H9 (cell line): ENCODE results near the gene OOSP3. TPM values are rescaled to one million over a fixed set of nuclear protein-coding genes. Genes with fewer than 3 reads are reported as not detected.

Source experiments
- DNase-seq: peaks from one replicate; pipeline ENCODE4 v3.0.0-alpha.2; 2017
- H2AFZ ChIP-seq: one replicate; pipeline ENCODE4 v1.6.1; 2013; ENCODE audit warnings: mild to moderate bottlenecking, low read length, control low read depth, moderate library complexity
- H2AK5ac ChIP-seq: 2 replicates; pipeline ENCODE4 v1.6.1; 2013; ENCODE audit warnings: low read length, control low read depth, mixed read lengths; ENCODE audit not compliant: insufficient read length
- H2BK120ac ChIP-seq: one replicate; pipeline ENCODE4 v1.6.1; 2013; ENCODE audit warnings: low read depth, mild to moderate bottlenecking, low read length, control low read depth, inconsistent platforms; ENCODE audit not compliant: poor library complexity, severe bottlenecking
- H2BK12ac ChIP-seq: 2 replicates; pipeline ENCODE4 v1.6.1; 2013; ENCODE audit warnings: low read length, control low read depth, mixed read lengths, low read depth; ENCODE audit not compliant: insufficient read length
- H2BK15ac ChIP-seq: 2 replicates; pipeline ENCODE4 v1.6.1; 2013; ENCODE audit warnings: low read depth, low read length, control low read depth
- H2BK20ac ChIP-seq: one replicate; pipeline ENCODE4 v1.6.1; 2013; ENCODE audit warnings: low read depth, mild to moderate bottlenecking, low read length, control low read depth, inconsistent platforms; ENCODE audit not compliant: poor library complexity, severe bottlenecking
- H2BK5ac ChIP-seq: 2 replicates; pipeline ENCODE4 v1.6.1; 2013; ENCODE audit warnings: low read length, control low read depth, mixed read lengths; ENCODE audit not compliant: insufficient read length
- H3K14ac ChIP-seq: 2 replicates; pipeline ENCODE4 v1.6.1; 2013; ENCODE audit warnings: low read length, control low read depth; ENCODE audit not compliant: insufficient read depth
- H3K18ac ChIP-seq: 2 replicates; pipeline ENCODE4 v1.6.1; 2013; ENCODE audit warnings: low read depth, mild to moderate bottlenecking, mixed read lengths, low read length, control low read depth; ENCODE audit not compliant: insufficient read length
- H3K23ac ChIP-seq: 2 replicates; pipeline ENCODE4 v1.6.1; 2013; ENCODE audit warnings: low read length, control low read depth, mixed read lengths, low read depth; ENCODE audit not compliant: insufficient read length
- H3K23me2 ChIP-seq: 2 replicates; pipeline ENCODE4 v1.6.1; 2013; ENCODE audit warnings: low read depth, mild to moderate bottlenecking, mixed read lengths, low read length, control low read depth; ENCODE audit not compliant: insufficient read length, poor library complexity, severe bottlenecking
- H3K27ac ChIP-seq: 2 replicates; pipeline ENCODE4 v1.5.1; 2013; ENCODE audit warnings: low read length, control low read depth, mixed read lengths, low read depth; ENCODE audit not compliant: insufficient read length
- H3K27me3 ChIP-seq: 2 replicates; pipeline ENCODE4 v1.6.1; 2013; ENCODE audit warnings: low read length, control low read depth, inconsistent platforms; ENCODE audit not compliant: insufficient read depth
- H3K4ac ChIP-seq: 2 replicates; pipeline ENCODE4 v1.6.1; 2013; ENCODE audit warnings: low read depth, mild to moderate bottlenecking, control low read depth, inconsistent platforms, low read length, moderate library complexity
- H3K4me1 ChIP-seq: 2 replicates; pipeline ENCODE4 v1.6.1; 2013; ENCODE audit warnings: low read length, control low read depth, inconsistent platforms; ENCODE audit not compliant: insufficient read depth
- H3K4me2 ChIP-seq: 2 replicates; pipeline ENCODE4 v1.6.1; 2013; ENCODE audit warnings: low read length, control low read depth, mixed read lengths; ENCODE audit not compliant: insufficient read length, insufficient read depth
- H3K56ac ChIP-seq: 2 replicates; pipeline ENCODE4 v1.6.1; 2013; ENCODE audit warnings: low read depth, mild to moderate bottlenecking, mixed read lengths, low read length, control low read depth; ENCODE audit not compliant: insufficient read length
- H3K79me1 ChIP-seq: 2 replicates; pipeline ENCODE4 v1.6.1; 2013; ENCODE audit warnings: low read depth, mild to moderate bottlenecking, moderate library complexity, low read length, control low read depth, inconsistent platforms; ENCODE audit not compliant: insufficient read depth, poor library complexity, severe bottlenecking
- H3K79me2 ChIP-seq: 2 replicates; pipeline ENCODE4 v1.6.1; 2013; ENCODE audit warnings: low read length, control low read depth, inconsistent platforms; ENCODE audit not compliant: insufficient read depth
- H3K9ac ChIP-seq: 2 replicates; pipeline ENCODE4 v1.6.1; 2013; ENCODE audit warnings: low read length, control low read depth, mixed read lengths; ENCODE audit not compliant: insufficient read length; ENCODE audit errors: extremely low read depth
- H3K9me3 ChIP-seq: one replicate; pipeline ENCODE4 v1.6.1; 2013; ENCODE audit warnings: low read depth, low read length, inconsistent platforms; ENCODE audit not compliant: control insufficient read depth
- H3T11ph ChIP-seq: one replicate; pipeline ENCODE4 v1.6.1; 2013; ENCODE audit warnings: mild to moderate bottlenecking, low read length, control low read depth, inconsistent platforms
- H4K20me1 ChIP-seq: one replicate; pipeline ENCODE4 v1.6.1; 2013; ENCODE audit not compliant: control insufficient read depth, insufficient read length, insufficient read depth
- H4K5ac ChIP-seq: 2 replicates; pipeline ENCODE4 v1.6.1; 2013; ENCODE audit warnings: low read depth, mild to moderate bottlenecking, mixed read lengths, low read length, control low read depth; ENCODE audit not compliant: insufficient read length
- H4K8ac ChIP-seq: replicated peaks from 2 replicates; pipeline ENCODE4 v1.6.1; 2013; ENCODE audit warnings: low read length, control low read depth, mixed read lengths, low read depth; ENCODE audit not compliant: insufficient read length
- H4K91ac ChIP-seq: 2 replicates; pipeline ENCODE4 v1.6.1; 2013; ENCODE audit warnings: low read depth, mild to moderate bottlenecking, moderate library complexity, mixed read lengths, low read length, control low read depth; ENCODE audit not compliant: insufficient read length
- H3K27ac Mint-ChIP-seq, 3 experiments: 2 replicates in 2 of 3; 3 replicates in 1 of 3; pipeline ENCODE4 v1.8.0; 2020 to 2021; ENCODE audit warnings: mixed read lengths in 3 of 3, mild to moderate bottlenecking in 1 of 3, moderate library complexity in 1 of 3
- H3K27me3 Mint-ChIP-seq: 2 replicates; pipeline ENCODE4 v1.8.0; 2021; ENCODE audit warnings: low read depth, mild to moderate bottlenecking, moderate library complexity, mixed read lengths
- H3K36me3 Mint-ChIP-seq, 3 experiments: 2 replicates in 2 of 3; 3 replicates in 1 of 3; pipeline ENCODE4 v1.8.0; 2020 to 2021; ENCODE audit warnings: low read depth in 3 of 3, mixed read lengths in 3 of 3; ENCODE audit not compliant: insufficient read depth in 1 of 3
- H3K4me1 Mint-ChIP-seq, 2 experiments: 2 replicates each; pipeline ENCODE4 v1.8.0; 2020; ENCODE audit warnings: mixed read lengths in 2 of 2
- H3K4me3 Mint-ChIP-seq, 2 experiments: 2 replicates in 1 of 2; 3 replicates in 1 of 2; pipeline ENCODE4 v1.8.0; 2020 to 2021; ENCODE audit warnings: mild to moderate bottlenecking in 2 of 2, mixed read lengths in 2 of 2, moderate library complexity in 1 of 2
- H3K9me3 Mint-ChIP-seq, 2 experiments: 2 replicates in 1 of 2; 3 replicates in 1 of 2; pipeline ENCODE4 v1.8.0; 2020; ENCODE audit warnings: mild to moderate bottlenecking in 2 of 2, mixed read lengths in 2 of 2, moderate library complexity in 1 of 2
- CTCF ChIP-seq: fragments of 200-600 bp; sonication (generic); conservative IDR thresholded peaks from 3 replicates; pipeline ENCODE4 v1.8.0; 2021; ENCODE audit warnings: antibody characterized with exemption, mild to moderate bottlenecking
- WGBS: extraction: QIAGEN DNeasy Blood & Tissue Kit; methylation state at CpG from one replicate; pipeline ENCODE4 v1.1.7; 2013; ENCODE audit warnings: missing lambda C conversion rate, low lambda C conversion rate, mixed read lengths; ENCODE audit not compliant: insufficient read length; ENCODE audit errors: extremely low coverage; 5-methylcytosine and 5-hydroxymethylcytosine counted together
- total RNA-seq: library from RNA; stranded (reverse); gene quantifications from 2 replicates; pipeline ENCODE4 v1.2.1, GENCODE V29; 2021

Gene OOSP3
- total RNA-seq, 1 experiment from 2014 or later, result not detected

DNA sequence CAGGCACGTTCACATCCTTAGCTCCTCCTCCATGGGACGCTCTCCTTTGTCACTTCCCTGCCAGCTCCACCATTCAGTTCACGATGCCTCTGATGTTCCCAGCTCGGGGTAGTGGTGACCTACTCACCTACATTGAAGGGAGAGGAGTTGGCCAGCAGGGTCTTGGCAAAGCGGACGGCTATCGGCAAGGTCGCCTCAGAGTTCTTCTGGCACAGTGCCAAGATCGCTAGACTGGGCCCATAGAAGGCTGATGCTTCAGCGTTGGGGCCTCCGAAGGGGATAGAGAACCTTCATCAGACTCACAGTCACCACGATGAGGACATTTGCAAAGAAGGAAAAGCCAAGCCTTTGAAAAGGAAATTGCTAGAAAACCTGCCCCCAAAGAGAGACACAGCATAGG, 36.3 kb upstream of the OOSP3 start:
- Mint-ChIP-seq H3K27ac (no peak overlapping the region; a peak in 1 of 7 replicates), H3K4me1 (peaks cover 6% of the 10 kb centered on the region in 2 experiments)

More for the DNA sequence above, 36.3 kb upstream of the OOSP3 start:
- no peak for TF ChIP-seq CTCF
- Histone ChIP-seq H3K79me1 (no peaks in the 10 kb centered on the region), H4K8ac (no peak overlapping the region), H3K4me2 (no peak overlapping the region), H2BK15ac (no peak overlapping the region), H3K4ac (no peak overlapping the region), H4K20me1 (no peaks in the 10 kb centered on the region), H2BK20ac (no peak overlapping the region), H3K4me1 (0 out of 2 replicates have a peak, but pooled peaks cover 3% of the 10 kb centered on the region), H3K9me3 (no peaks in the 10 kb centered on the region), H2BK5ac (no peak overlapping the region), H3K14ac (no peak overlapping the region), H4K5ac (no peak overlapping the region), H3K56ac (no peak overlapping the region), H2AFZ (no peak overlapping the region), H3T11ph (no peak overlapping the region), H2BK12ac (no peak overlapping the region), H3K27me3 (no peaks in the 10 kb centered on the region), H2AK5ac (no peak overlapping the region), H4K91ac (no peak overlapping the region), H3K18ac (no peak overlapping the region), H2BK120ac (no peak overlapping the region), H3K79me2 (no peaks in the 10 kb centered on the region), H3K9ac (no peak overlapping the region), H3K23ac (no peak overlapping the region), H3K27ac (no peak overlapping the region), H3K23me2 (no peaks in the 10 kb centered on the region)
- Mint-ChIP-seq H3K4me3 (no peak overlapping the region), H3K36me3 (no peaks in the 10 kb centered on the region), H3K27me3 (no peaks in the 10 kb centered on the region), H3K9me3 (no peaks in the 10 kb centered on the region)
- no peak for DNase-seq
- WGBS, result no CpG with 5 or more reads among the region's 12 CpGs
